Retinal pigment epithelial cell (primary cell): Measurements from ENCODE around the gene PLEKHN1.

ENCODE experiments used
- DNase-seq: peaks from one replicate; pipeline ENCODE4 v3.0.0-alpha.2; 2010; ENCODE audit warnings: low read depth
- H3K4me3 ChIP-seq: 2 replicates; pipeline ENCODE4 v1.5.1; 2011; ENCODE audit warnings: mild to moderate bottlenecking, low read length, control low read depth, moderate library complexity
- TF ChIP-seq, protein P1 (sequence below): conservative IDR thresholded peaks from 2 replicates; pipeline ENCODE4 v1.5.1; 2011; ENCODE audit warnings: low read depth, low read length, control low read depth, inconsistent platforms

PLEKHN1 gene

GRCh38 chr1:936348-937264 is 29.7 kb upstream of the PLEKHN1 start:
- H3K4me3 ChIP-seq: no peak overlapping the region
- DNase-seq: no peak
- TF ChIP-seq, protein P1, sequence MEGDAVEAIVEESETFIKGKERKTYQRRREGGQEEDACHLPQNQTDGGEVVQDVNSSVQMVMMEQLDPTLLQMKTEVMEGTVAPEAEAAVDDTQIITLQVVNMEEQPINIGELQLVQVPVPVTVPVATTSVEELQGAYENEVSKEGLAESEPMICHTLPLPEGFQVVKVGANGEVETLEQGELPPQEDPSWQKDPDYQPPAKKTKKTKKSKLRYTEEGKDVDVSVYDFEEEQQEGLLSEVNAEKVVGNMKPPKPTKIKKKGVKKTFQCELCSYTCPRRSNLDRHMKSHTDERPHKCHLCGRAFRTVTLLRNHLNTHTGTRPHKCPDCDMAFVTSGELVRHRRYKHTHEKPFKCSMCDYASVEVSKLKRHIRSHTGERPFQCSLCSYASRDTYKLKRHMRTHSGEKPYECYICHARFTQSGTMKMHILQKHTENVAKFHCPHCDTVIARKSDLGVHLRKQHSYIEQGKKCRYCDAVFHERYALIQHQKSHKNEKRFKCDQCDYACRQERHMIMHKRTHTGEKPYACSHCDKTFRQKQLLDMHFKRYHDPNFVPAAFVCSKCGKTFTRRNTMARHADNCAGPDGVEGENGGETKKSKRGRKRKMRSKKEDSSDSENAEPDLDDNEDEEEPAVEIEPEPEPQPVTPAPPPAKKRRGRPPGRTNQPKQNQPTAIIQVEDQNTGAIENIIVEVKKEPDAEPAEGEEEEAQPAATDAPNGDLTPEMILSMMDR: no peak

DNA sequence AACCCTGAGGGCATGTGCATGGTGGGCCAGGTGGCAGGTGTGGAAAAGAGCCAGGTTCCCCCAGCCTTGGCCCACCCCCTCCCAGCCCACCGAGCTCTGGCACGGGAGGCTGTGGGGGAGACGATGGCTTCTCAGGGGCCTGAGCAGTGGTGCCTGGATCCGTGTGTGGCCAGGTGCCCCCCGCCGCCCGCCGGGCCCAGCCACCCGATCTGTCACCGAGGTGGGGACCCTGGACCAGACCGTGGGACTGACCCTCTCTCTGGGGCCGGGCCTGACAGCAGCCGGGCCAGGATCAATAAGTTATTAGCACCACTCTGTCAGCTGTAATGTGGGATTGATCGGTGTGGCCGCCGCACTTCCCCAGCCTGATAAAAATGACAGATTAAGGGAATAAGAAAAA is 28.8 kb upstream of the PLEKHN1 start:
- TF ChIP-seq, protein P1: no peak
- H3K4me3 ChIP-seq: no peak overlapping the region
- DNase-seq: no peak

GRCh38 chr1:938088-938683 is 28.1 kb upstream of the PLEKHN1 start:
- TF ChIP-seq, protein P1: peak; percentile 69
- peak; percentile 38 for DNase-seq
- H3K4me3 ChIP-seq: no peak overlapping the region

- TF ChIP-seq, protein P1: no peak
- H3K4me3 ChIP-seq: no peak overlapping the region
- DNase-seq: no peak
These were observed 27.4 kb upstream of the PLEKHN1 start for GRCh38 chr1:938711-939489.

DNA sequence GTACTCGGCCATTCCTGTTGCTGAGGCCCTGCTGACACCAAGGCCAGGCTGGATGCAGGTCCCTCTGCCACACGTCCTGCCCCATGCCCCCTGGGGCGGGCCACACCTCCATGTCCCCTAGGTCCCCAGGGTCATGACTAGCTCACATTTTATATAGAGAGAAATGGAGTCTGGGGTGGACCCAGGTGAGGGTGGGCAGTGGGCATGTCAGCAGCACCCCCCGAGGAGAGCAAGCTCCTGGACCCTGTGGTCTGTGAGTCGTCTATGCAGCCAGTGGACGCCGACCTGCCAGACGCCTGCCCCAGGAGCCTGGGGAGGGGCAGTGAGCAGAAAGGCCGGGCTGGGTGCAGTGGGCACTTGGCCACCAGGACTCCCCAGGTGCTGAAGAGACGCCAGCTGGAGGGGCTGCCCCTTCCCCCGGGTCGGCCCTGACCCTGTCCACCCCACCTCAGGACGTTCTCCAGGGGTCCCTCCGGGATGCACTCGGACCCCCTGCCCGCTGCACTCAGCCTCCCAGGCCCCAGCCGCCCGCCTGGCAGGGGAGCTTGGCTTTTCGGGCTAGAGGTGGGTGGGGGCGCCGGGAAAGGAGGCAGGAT is 26.7 kb upstream of the PLEKHN1 start:
- no peak for DNase-seq
- TF ChIP-seq, protein P1: no peak
- no peak overlapping the region for H3K4me3 ChIP-seq

DNA sequence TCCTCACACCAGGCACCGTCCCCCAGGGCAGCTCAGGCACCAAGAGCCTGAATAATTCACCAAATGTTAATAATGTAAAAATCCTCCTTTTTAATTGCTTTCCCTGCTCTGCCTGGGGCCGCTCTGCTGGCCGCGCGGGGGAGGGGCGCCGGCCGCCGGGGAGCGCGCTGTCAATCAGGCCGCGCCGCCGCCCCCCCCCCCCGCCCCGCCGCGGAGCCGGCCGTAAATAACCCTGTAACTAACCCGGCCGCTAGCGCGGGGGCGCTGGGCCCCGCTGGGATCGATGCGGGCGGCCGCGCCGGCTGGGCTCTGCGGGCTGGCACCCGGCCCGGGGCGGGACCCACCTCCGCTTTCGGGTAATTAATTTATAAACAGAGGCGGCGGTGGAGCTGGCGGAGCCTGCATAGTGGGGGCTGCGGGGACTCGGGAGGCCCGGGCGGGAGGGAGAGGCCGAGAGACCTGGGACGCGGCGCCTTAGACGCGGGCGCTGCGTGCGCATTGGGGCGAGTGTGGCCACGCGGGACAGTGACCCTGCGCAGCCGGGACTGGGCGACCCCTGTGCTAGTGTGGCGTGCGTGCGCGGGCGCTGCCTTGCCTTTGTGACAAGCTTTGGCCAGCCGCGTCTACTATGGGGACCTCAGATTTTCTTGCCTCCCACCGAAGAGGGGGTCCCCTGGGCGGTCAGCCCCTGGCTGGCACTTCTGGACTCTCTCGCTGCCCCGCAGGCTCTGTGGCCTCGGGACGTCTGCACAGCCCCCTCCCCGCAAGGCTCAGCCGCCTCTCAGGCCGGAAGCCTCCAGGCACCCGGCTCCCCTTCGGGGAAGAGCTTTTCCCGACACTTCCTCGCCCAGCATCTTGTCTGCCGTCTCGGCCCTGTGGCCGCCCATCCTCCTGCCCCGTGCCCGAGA is 25.9 kb upstream of the PLEKHN1 start:
- peak overlapping the region; percentile 28 for H3K4me3 ChIP-seq
- TF ChIP-seq, protein P1: no peak
- no peak for DNase-seq
